CD4-positive, alpha-beta T cell treated with Interleukin-12 subunit alpha and Interleukin-12 subunit beta, for 1 hour (primary cell): Measurements from ENCODE around the gene MOCS1.
"Not testable (repeated sequence)": the region's sequence is repeated elsewhere in the genome, so short reads cannot be mapped to it uniquely, and the experiment has no call there.

Experiments
- DNase-seq: peaks from one replicate; pipeline ENCODE4 v3.0.0-alpha.2; 2020

The MOCS1 gene

GRCh38 chr6:39934131-39934757 lies at the start of gene MOCS1:
TSS of gene MOCS1 (minus strand) at chr6:39934462. CDS start at chr6:39934417, 45 bp downstream.
- DNase-seq, result peak; percentile 11

- no peak for DNase-seq
These were observed 49.8 kb upstream of the MOCS1 start for GRCh38 chr6:39984051-39984450.

DNA sequence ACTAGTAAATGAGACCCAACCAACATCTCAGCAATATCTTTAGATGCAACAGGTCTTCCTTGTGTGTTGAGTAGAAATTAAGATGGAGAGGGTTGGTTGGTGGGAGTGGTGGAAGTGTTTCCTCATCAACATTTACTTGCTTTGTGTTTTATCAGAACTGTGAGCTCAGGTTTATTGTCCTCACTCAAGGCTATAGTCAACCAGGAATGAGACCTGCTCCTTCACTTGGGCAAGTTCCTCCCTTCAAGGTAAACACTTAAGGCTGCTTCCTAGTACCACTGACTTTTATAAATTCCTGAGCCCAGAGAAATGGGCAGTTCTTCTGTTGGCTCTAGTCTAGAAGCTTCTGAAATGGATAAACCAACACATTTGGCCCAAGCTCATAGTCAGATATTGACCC lies 48.9 kb upstream of the MOCS1 start:
- no peak for DNase-seq

DNA sequence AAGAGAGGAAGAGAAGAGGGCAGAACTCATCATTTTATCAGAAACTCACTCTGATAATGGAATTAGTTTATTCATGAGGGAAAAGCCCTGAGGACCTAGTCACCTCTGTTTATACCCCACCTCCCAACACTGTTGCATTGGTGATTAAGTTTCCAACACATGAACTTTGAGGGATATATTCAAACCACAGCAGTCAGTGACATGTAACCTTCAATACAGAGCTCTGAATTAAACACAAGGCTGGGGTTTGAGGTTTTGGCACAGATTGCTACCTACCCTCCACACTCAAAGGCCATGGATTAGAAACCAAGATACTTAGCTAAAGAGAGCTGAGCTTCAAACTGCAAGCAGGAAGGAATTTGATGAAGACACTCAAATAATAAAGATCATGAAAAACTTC lies 48.5 kb upstream of the MOCS1 start:
- DNase-seq, result no peak

DNA sequence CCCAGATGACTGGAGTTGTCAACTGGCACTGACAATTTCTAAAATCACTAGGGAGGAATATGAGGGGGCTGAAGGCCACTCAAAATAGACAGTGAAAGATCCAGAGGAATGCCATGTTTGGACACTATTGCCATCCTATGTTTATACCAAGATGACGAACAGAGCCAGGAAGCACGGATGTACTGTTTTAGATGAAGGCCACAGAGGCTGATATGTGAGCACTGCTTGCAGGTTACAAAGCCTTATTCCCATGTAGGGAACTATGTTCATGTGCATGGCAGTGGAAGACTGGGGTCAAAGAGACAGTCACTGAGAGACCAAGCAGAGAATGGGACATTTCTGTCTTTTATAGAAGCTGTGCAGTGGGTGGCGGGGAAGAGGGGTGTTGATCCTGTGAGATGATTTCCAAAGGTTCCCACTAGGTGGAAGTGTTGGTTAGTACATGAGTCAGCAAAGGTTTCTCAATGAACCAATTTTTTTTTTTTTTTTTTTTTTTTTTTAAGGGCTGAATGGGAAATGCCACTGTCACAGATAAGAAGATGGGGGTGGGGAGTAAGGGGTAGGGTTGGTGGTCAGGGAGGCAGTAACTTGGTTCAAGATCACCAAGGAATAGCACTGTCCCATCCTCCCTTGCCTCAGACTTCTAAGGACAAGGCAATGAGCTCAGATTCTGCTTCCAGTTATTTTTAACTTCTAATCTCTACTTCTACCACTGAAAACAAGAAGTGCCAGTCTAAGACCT lies 46.7 kb upstream of the MOCS1 start:
- DNase-seq, result peak; percentile 11

DNA sequence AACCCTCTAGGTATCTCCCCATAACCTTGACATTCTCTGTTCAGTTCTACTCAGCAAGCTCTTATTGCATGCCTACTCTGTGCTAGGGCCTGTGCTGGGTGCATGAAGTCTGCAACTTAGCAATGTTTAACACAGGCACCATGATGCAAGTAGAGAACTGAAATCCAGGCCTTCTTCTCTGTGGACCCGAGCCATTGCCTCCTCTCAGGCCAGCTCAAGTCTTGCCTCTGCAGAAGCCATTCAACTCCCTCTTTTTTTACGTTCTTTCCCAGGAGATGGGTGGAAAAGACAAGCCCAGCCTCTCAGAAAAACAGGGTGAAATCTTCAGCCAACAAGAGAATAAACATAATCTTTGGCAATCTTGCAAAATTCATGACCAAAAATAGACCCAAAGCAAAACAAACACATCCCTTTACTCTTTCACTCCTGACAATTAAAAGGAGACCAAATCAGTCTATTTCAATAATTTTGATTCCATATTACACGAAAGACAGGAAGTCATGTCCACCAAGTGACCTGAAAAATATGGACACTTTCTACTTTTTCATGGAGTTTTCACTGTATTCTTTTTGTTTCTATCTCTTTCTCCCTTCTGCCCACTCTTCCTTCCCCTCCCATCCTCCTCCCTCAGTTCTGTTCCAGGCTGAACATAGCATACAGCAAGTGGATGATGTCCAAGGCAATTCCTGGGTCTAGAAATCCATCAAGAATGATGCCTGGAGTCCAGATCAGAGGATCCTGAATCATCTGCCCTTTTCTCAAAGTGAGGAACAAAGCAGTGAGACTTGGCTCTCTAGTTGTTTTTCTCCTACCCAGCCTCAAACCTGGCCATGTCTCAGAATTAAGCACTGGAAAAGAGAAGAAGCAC lies 45.4 kb upstream of the MOCS1 start:
- DNase-seq, result no peak

GRCh38 chr6:39978240-39978639 lies 44.0 kb upstream of the MOCS1 start:
- DNase-seq, result no peak

GRCh38 chr6:39973661-39974060 lies 39.4 kb upstream of the MOCS1 start:
- no peak for DNase-seq

- DNase-seq, result not testable (repeated sequence)
These were observed 38.5 kb upstream of the MOCS1 start for GRCh38 chr6:39972717-39973116.

DNA sequence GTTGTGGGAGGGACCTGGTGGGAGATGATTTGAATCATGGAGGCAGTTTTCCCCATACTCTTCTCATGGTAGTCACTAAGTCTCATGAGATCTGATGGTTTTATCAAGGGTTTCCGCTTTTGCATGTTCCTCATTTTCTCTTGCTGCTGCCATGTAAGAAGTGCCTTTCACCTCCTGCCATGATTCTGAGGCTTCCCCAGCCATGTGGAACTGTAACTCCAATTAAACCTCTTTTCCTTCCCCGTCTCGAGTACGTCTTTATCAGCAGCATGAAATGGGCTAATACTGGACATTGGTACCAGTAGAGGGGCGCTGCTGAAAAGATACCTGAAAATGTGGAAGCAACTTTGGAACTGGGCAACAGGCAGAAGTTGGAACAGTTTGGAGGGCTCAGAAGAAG lies 36.9 kb upstream of the MOCS1 start:
- DNase-seq, result not testable (repeated sequence)

- no peak for DNase-seq
These were observed 31.5 kb upstream of the MOCS1 start for GRCh38 chr6:39965751-39966150.

GRCh38 chr6:39964530-39964929 lies 30.3 kb upstream of the MOCS1 start:
- no peak for DNase-seq

DNA sequence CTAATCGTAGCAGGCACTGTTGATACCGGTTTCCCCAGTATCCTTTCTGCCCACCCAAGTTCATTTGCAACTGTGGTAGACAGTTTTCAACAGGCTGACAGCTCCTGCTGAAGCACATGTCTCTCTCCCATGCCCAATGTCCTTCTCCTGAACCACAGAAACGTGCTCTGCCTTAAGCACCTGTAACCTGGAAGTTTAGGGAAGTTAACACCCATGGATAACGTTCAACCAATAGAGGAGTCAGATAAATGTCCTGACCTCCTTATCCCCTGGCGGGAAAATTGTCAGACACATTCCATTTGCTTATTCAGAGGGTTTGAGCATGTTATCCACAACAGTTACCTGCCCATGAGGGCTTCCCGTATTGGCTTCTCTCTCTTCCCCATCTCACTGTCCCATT lies 29.8 kb upstream of the MOCS1 start:
- DNase-seq, result no peak

DNA sequence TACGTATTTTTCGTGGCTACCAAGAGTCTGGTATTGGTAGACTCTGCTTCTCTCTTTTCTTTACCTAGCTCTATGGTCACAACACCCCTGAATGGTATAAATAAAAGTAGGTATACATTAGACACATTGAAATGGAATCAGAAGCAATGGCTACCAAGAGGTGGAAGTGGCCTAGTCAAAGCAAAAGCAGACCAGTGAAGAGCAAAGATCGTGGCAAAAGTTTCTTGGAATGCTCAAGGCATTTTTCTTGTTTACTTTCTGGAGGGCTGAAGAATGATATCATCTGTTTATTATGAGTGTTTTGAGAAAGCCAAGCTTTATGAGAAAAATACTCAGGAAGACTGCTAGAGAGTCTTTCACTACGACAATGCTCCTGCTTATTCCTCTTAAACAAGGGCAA lies 28.6 kb upstream of the MOCS1 start:
- no peak for DNase-seq

- DNase-seq, result no peak
These were observed 26.9 kb upstream of the MOCS1 start for GRCh38 chr6:39961178-39961577.

GRCh38 chr6:39958947-39959346 lies 24.7 kb upstream of the MOCS1 start:
- DNase-seq, result no peak

GRCh38 chr6:39956936-39957335 lies 22.7 kb upstream of the MOCS1 start:
- DNase-seq, result no peak

- no peak for DNase-seq
These were observed 18.9 kb upstream of the MOCS1 start for GRCh38 chr6:39953076-39953618.

DNA sequence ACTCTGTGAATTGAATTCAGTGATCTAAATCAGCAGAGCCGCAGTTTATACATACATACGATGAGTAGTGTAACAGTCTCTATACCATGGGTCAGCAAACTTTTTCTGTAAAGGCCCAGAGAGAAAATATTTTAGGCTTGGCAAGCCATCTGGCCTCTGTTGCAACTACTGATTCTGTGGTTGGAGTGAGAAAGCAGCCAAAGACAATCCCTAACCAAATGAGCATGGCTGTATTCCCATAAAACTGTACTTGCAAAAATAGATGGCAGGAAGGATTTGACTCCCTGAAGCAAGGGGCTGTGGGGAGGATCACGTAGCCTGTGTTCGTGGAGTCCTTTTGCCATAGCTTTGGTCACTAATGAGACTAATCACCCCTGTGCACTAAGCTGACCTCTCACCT lies 17.9 kb upstream of the MOCS1 start:
- DNase-seq, result no peak

- no peak for DNase-seq
These were observed 17.5 kb upstream of the MOCS1 start for GRCh38 chr6:39951716-39952115.

DNA sequence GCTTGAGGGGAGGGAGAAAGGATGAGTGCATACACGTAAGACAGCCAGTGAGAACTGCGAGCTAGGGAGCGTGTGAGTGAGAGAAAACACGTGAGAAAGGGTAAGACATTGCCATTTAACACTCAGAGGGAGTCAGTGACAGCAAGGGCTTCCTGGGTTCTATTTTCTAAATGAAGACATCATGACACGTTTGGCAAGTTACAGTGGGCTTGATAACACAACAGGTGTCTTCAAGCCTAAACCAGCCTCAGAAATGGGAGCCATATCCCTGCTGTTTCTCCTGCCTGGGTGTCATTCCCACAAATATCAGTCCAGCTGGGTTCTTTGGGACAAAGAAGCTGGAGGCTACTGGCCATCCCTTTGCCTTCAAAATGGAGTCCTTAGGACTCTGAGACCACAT lies 16.9 kb upstream of the MOCS1 start:
- DNase-seq, result no peak

DNA sequence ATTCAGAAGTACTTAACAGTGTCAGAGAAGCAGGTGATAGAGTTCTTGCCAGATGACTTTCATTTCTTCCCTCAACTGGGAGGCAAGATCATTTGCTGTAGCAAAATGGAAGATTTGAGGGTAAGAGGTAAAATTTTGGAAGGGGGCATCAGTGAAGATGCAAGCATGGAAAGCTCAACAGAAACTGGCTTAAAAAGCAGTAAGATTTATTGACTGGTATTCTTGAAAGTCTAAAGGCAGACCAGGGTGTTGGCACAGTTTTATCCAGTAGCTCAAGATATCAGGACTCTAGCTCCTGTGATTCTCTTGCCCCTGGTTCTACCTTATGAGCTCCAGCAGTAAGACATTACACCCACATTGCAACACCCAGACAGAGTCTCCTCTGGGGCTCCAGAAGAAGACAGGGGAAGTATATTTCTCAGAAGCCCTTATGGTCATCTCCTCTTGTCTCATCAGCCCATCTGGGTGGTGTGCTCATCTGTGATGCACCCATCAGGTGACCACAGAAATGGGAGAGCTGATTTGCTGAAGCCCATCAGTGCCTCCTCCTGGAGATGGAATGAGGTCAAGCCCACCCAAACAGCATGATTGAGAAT lies 16.0 kb upstream of the MOCS1 start:
- no peak for DNase-seq

GRCh38 chr6:39948199-39948791 lies 14.0 kb upstream of the MOCS1 start:
- no peak for DNase-seq
